Smooth muscle cell (in vitro differentiated cells): Measurements from ENCODE around the gene DTD1. TPM values are rescaled to one million over a fixed set of nuclear protein-coding genes. Genes with fewer than 3 reads are reported as not detected.

Experiments used
- DNase-seq: peaks from one replicate; lab custom pipeline; 2025; ENCODE audit not compliant: unreplicated experiment; lab: John Stamatoyannopoulos, UW
- H2AFZ ChIP-seq: fragments of 200-600 bp; sonication (generic); 2 replicates; pipeline ENCODE4 v1.6.0; 2016; ENCODE audit warnings: antibody characterized with exemption, low read depth, mild to moderate bottlenecking
- H3F3A ChIP-seq: fragments of 200-600 bp; sonication (generic); 2 replicates; pipeline ENCODE4 v1.6.0; 2017; ENCODE audit warnings: antibody characterized with exemption, low read depth
- H3K27ac ChIP-seq: fragments of 200-600 bp; sonication (generic); 2 replicates; pipeline ENCODE4 v1.5.1; 2016; ENCODE audit warnings: low read depth, mild to moderate bottlenecking
- H3K27me3 ChIP-seq: fragments of 200-600 bp; sonication (generic); 2 replicates; pipeline ENCODE4 v1.6.1; 2016; ENCODE audit warnings: low read depth, mild to moderate bottlenecking
- H3K36me3 ChIP-seq: fragments of 200-600 bp; sonication (generic); 2 replicates; pipeline ENCODE4 v1.5.1; 2016; ENCODE audit warnings: low read depth
- H3K4me1 ChIP-seq: fragments of 200-600 bp; sonication (generic); 2 replicates; pipeline ENCODE4 v1.5.1; 2016; ENCODE audit warnings: low read depth
- H3K4me2 ChIP-seq: fragments of 200-600 bp; sonication (generic); 2 replicates; pipeline ENCODE4 v1.6.0; 2016; ENCODE audit warnings: mild to moderate bottlenecking
- H3K4me3 ChIP-seq: fragments of 200-600 bp; sonication (generic); 2 replicates; pipeline ENCODE4 v1.5.1; 2016; ENCODE audit warnings: mild to moderate bottlenecking
- H3K79me2 ChIP-seq: fragments of 200-600 bp; sonication (generic); 2 replicates; pipeline ENCODE4 v1.6.0; 2016; ENCODE audit warnings: low read depth, mild to moderate bottlenecking
- H3K9ac ChIP-seq: fragments of 200-600 bp; sonication (generic); 2 replicates; pipeline ENCODE4 v1.6.0; 2016; ENCODE audit warnings: low read depth
- H3K9me3 ChIP-seq: fragments of 200-600 bp; sonication (generic); replicated peaks from 2 replicates; pipeline ENCODE4 v1.5.1; 2016; ENCODE audit warnings: low read depth
- H4K20me1 ChIP-seq: fragments of 200-600 bp; sonication (generic); 2 replicates; pipeline ENCODE4 v1.6.0; 2016; ENCODE audit warnings: low read depth
- CTCF ChIP-seq: fragments of 200-600 bp; sonication (generic); IDR thresholded peaks from 2 replicates; pipeline ENCODE4 v1.5.1; 2017; ENCODE audit warnings: borderline replicate concordance, mild to moderate bottlenecking, antibody characterized with exemption; ENCODE audit not compliant: insufficient read depth, poor library complexity, severe bottlenecking
- WGBS: methylation state at CpG from one replicate; pipeline ENCODE4 v1.1.7; 2016; ENCODE audit warnings: low lambda C conversion rate; 5-methylcytosine and 5-hydroxymethylcytosine counted together
- polyA plus RNA-seq: library from polyadenylated mRNA; unstranded; fragments of >200 nt; fragmentation: Nextera tagmentation; extraction: Ambion mirVana; gene quantifications from 2 replicates; pipeline ENCODE4 v1.2.1, GENCODE V29; 2016
- total RNA-seq: library from RNA; depleted of rRNA; stranded (reverse); fragments of >200 nt; gene quantifications from 2 replicates; pipeline ENCODE4 v1.2.3, GENCODE V29; 2014

The DTD1 gene
- total and polyA plus RNA-seq, 2 experiments from 2014 or later = 23.9 to 26.9 TPM

GRCh38 chr20:18689557-18689956 is 101.7 kb downstream of the DTD1 start:
- WGBS = 88% methylated on average over 1 of the region's 1 CpG

GRCh38 chr20:18692447-18692846 is 104.6 kb downstream of the DTD1 start:
- H3K27me3 ChIP-seq = no peaks in the 10 kb centered on the region
- 100% methylated on average over 1 of the region's 1 CpG for WGBS
- no peak overlapping the region for H3K4me2 ChIP-seq
- no peak overlapping the region for H3K4me3 ChIP-seq
- no peaks in the 10 kb centered on the region for H3F3A ChIP-seq
- H3K27ac ChIP-seq = no peak overlapping the region
- no peak overlapping the region for H2AFZ ChIP-seq
- no peak for DNase-seq
- H3K9me3 ChIP-seq = no peaks in the 10 kb centered on the region
- no peaks in the 10 kb centered on the region for H4K20me1 ChIP-seq
- H3K9ac ChIP-seq = no peak overlapping the region
- H3K4me1 ChIP-seq = no peaks in the 10 kb centered on the region
- no peaks in the 10 kb centered on the region for H3K36me3 ChIP-seq
- H3K79me2 ChIP-seq = no peaks in the 10 kb centered on the region
- no peak for TF ChIP-seq CTCF

More at GRCh38 chr20:18689557-18689956, 101.7 kb downstream of the DTD1 start:
- no peak overlapping the region for H3K27ac ChIP-seq
- no peaks in the 10 kb centered on the region for H3K79me2 ChIP-seq
- H3F3A ChIP-seq = no peaks in the 10 kb centered on the region
- DNase-seq = no peak
- H2AFZ ChIP-seq = no peak overlapping the region
- no peak overlapping the region for H3K4me3 ChIP-seq
- H3K9me3 ChIP-seq = no peaks in the 10 kb centered on the region
- no peak overlapping the region for H3K9ac ChIP-seq
- no peak for TF ChIP-seq CTCF
- no peaks in the 10 kb centered on the region for H3K36me3 ChIP-seq
- H3K4me1 ChIP-seq = no peaks in the 10 kb centered on the region
- H3K4me2 ChIP-seq = no peak overlapping the region
- no peaks in the 10 kb centered on the region for H3K27me3 ChIP-seq
- H4K20me1 ChIP-seq = no peaks in the 10 kb centered on the region

GRCh38 chr20:18694071-18694470 is 106.2 kb downstream of the DTD1 start:
- H4K20me1 ChIP-seq = no peaks in the 10 kb centered on the region
- H3K9me3 ChIP-seq = no peaks in the 10 kb centered on the region
- no peaks in the 10 kb centered on the region for H3K79me2 ChIP-seq
- no peaks in the 10 kb centered on the region for H3K27me3 ChIP-seq
- TF ChIP-seq CTCF = no peak
- H3K4me2 ChIP-seq = no peak overlapping the region
- no peak overlapping the region for H3K4me3 ChIP-seq
- no peak for DNase-seq
- H3K36me3 ChIP-seq = no peaks in the 10 kb centered on the region
- H3K4me1 ChIP-seq = no peaks in the 10 kb centered on the region
- no peaks in the 10 kb centered on the region for H3F3A ChIP-seq
- H2AFZ ChIP-seq = no peak overlapping the region
- H3K9ac ChIP-seq = no peak overlapping the region
- H3K27ac ChIP-seq = no peak overlapping the region
- 91% methylated on average over 6 of the region's 6 CpGs for WGBS

GRCh38 chr20:18695175-18695574 is 107.3 kb downstream of the DTD1 start:
- no peak overlapping the region for H3K4me3 ChIP-seq
- no peak overlapping the region for H3K4me2 ChIP-seq
- H3K27ac ChIP-seq = no peak overlapping the region
- H3K27me3 ChIP-seq = no peaks in the 10 kb centered on the region
- no peak for TF ChIP-seq CTCF
- WGBS = 78% methylated on average over 5 of the region's 5 CpGs
- H3K36me3 ChIP-seq = no peaks in the 10 kb centered on the region
- H2AFZ ChIP-seq = no peak overlapping the region
- H4K20me1 ChIP-seq = no peaks in the 10 kb centered on the region
- H3K9me3 ChIP-seq = no peaks in the 10 kb centered on the region
- H3K4me1 ChIP-seq = no peaks in the 10 kb centered on the region
- no peaks in the 10 kb centered on the region for H3F3A ChIP-seq
- DNase-seq = no peak
- H3K9ac ChIP-seq = no peak overlapping the region
- no peaks in the 10 kb centered on the region for H3K79me2 ChIP-seq
